GM12875 (cell line): ENCODE data around the gene INO80C.

Experiments used
- H3K4me3 ChIP-seq: one replicate; pipeline ENCODE4 v1.5.1; 2011; ENCODE audit warnings: low read depth, low read length, control low read depth
- TF ChIP-seq, protein P1 (sequence below): IDR thresholded peaks from 2 replicates; pipeline ENCODE4 v1.5.1; 2011; ENCODE audit warnings: low read depth, mild to moderate bottlenecking, control low read depth, inconsistent platforms, low read length, moderate library complexity, borderline replicate concordance; ENCODE audit not compliant: insufficient read depth

The INO80C gene

DNA sequence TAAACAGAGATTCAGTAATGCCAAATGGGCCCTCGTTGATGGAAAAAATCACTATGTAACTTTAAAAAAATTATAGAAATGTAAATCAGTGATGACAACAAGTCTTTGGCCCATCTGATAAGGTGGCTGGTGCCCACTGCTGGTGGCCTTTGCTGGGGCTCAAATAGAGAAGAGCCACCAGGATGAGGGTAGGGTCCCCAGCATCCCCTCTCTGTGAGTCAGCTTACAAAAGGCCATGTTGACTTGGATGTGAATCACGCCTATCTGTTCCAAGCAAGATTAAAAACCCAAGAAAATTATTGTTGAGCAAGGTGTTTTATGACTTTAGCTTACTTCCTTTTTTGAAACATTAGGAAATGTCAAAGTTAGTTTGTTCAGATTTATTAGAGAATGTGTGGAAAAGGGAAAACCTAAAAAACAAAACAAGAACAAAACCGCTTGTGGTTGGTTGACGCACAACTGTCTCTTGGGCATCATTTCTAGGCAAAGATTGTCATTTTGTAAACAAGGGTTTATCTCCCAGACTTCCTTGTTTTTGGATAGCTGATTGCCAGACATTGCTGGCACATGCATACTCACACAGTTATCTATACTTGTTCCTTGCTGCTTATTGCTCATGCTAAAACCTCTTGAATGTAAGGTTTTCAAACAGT, 66.9 kb downstream of the INO80C start:
- no peak overlapping the region for H3K4me3 ChIP-seq
- TF ChIP-seq, protein P1, sequence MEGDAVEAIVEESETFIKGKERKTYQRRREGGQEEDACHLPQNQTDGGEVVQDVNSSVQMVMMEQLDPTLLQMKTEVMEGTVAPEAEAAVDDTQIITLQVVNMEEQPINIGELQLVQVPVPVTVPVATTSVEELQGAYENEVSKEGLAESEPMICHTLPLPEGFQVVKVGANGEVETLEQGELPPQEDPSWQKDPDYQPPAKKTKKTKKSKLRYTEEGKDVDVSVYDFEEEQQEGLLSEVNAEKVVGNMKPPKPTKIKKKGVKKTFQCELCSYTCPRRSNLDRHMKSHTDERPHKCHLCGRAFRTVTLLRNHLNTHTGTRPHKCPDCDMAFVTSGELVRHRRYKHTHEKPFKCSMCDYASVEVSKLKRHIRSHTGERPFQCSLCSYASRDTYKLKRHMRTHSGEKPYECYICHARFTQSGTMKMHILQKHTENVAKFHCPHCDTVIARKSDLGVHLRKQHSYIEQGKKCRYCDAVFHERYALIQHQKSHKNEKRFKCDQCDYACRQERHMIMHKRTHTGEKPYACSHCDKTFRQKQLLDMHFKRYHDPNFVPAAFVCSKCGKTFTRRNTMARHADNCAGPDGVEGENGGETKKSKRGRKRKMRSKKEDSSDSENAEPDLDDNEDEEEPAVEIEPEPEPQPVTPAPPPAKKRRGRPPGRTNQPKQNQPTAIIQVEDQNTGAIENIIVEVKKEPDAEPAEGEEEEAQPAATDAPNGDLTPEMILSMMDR, result no peak

DNA sequence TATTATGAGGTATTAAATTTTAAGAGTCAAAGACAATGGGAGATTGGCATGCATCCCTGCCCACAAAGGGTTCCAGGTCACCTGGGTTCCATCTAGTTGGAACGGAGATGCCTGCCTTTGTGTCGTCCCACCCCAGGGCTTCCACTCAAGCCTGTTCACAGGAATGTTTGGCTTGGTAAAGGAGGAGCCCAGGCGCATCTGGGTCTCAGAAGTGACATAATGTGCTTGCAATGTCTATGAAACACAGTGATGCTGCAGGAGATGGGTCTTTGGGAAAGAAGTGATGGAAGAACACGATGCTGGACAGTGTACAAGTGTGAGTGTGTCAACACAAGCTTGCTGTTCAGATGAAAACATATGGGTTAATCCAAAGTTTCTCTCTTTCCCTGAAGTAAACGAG, 71.0 kb downstream of the INO80C start:
- TF ChIP-seq, protein P1, result no peak
- H3K4me3 ChIP-seq, result no peak overlapping the region

DNA sequence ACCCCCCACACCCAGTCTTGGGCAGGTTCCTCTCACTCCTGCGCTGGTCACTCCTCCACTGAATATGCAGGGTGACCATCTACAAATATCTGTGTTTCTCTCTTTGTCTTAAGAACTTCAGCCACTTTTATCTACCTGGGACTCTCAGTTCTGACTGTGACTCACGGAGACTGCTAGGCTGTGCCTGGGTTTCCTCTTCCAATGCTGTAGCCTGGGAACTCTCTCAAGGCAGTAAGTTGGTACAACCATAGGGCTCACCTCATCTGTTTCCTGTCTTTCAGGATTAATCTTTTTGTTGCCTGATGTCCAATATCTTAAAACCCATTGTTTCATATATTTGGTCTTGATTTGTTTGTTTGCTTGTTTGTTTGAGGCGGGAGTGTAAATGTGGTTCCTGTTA, 73.4 kb downstream of the INO80C start:
- H3K4me3 ChIP-seq, result no peak overlapping the region
- TF ChIP-seq, protein P1, result no peak

DNA sequence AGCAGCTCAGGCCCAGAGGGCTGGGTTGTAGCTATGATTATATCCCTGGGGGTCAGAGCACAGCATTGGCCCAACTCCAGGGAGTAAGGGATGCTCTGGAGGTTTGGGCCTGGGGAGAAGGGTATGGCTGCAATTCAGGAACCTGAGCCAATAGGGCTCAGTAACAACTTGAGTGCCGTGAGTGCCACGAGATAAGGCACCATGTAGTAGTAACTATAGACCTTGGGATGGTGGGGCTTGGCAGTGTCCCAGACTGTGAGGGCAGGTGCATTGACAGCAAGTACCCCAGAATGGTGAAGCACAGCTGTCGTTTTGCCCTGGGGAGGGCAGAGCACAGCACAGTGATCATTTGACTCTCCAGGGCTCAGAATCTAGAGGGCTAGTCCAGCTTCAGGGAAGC, 75.5 kb downstream of the INO80C start:
- H3K4me3 ChIP-seq, result no peak overlapping the region
- TF ChIP-seq, protein P1, result no peak

DNA sequence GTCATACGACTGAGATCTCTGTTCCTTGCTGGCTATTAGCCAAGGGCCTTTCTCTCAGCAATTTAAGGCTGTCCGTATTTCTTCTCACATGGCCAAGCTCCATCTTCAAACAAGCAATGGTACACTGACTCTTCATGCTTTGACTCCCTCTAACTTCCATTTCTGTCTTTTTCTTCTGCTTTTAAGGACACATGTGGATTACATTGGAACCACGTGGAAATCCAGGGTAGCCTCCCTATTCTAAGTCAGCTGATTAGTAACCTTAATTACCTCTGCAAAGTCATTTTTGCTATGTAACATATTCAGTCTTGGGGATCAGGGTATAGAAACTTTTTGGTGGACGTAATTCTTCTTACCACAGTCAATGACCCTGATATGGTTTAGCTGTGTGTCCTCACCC, 79.2 kb downstream of the INO80C start:
- no peak overlapping the region for H3K4me3 ChIP-seq
- TF ChIP-seq, protein P1, result no peak
